GOT3 (cell line): Measurements from ENCODE around the gene SLC35D1.
"Not testable (repeated sequence)": the region's sequence is repeated elsewhere in the genome, so short reads cannot be mapped to it uniquely, and the experiment has no call there.

Experiments used
- DNase-seq: peaks from one replicate; lab custom pipeline; 2025; ENCODE audit warnings: mixed read lengths; lab: John Stamatoyannopoulos, UW

Gene SLC35D1

DNA sequence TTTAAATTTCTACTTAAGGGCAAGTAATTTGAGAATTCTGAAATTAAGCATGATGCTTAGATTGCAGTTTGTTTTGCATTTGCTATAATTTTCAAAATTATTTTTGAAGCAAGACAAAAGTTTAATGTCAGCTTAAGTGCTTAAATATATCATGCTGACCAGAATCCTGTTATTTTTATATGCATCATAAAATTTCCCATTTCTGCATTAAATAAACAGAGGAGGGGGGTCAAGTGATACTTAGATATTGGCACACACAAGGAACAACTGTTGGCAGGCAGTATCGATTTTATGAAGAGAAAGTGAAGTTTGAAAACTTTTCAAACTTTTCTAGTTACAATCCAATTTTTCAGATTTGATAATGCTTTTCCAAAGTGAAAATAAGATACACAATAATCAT is 68.1 kb downstream of the SLC35D1 start:
- no peak for DNase-seq

DNA sequence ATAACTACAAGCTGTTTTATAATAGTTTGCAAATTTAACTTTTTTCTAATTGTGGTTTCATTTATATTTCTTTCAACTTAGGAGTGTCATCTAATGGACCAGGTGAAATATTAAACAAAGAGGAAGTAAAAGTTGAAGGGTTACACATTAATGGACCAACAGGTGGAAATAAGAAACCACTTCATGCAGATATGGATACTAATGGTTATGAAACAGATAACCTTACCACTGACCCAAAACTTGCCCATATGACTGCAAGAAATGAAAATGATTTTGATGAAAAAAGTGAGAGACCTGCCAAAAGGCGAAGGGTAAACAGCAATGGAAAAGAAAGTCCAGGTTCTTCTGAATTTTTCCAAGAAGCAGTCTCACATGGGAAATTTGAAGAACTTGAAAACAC is 69.5 kb downstream of the SLC35D1 start:
- no peak for DNase-seq

- no peak for DNase-seq
Measured at GRCh38 chr1:66982561-66983260, 71.2 kb downstream of the SLC35D1 start.

DNA sequence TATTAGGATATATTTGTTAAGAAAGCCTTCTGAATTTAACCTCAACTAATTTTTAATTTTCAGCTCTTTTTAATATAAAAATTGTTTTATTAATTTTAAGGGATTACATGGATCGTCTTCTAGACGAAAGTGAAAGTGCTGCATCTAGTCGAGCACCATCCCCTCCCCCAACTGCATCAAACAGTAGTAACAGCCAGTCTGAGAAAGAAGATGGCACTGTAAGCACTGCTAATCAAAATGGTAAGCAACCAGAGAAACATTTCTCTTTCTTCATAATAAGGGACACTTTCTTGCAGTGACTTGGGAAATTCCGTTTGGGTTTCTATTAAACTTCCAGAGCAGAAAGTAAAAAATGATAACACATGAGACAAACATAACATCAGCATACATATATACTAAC is 72.3 kb downstream of the SLC35D1 start:
- no peak for DNase-seq

- no peak for DNase-seq
Measured at GRCh38 chr1:66980745-66981367, 73.1 kb downstream of the SLC35D1 start.

GRCh38 chr1:66979621-66980020 is 74.3 kb downstream of the SLC35D1 start:
- DNase-seq, result not testable (repeated sequence)

- no peak for DNase-seq
Measured at GRCh38 chr1:66978201-66978600, 75.7 kb downstream of the SLC35D1 start.

GRCh38 chr1:66968574-66968973 is 85.4 kb downstream of the SLC35D1 start:
- no peak for DNase-seq

DNA sequence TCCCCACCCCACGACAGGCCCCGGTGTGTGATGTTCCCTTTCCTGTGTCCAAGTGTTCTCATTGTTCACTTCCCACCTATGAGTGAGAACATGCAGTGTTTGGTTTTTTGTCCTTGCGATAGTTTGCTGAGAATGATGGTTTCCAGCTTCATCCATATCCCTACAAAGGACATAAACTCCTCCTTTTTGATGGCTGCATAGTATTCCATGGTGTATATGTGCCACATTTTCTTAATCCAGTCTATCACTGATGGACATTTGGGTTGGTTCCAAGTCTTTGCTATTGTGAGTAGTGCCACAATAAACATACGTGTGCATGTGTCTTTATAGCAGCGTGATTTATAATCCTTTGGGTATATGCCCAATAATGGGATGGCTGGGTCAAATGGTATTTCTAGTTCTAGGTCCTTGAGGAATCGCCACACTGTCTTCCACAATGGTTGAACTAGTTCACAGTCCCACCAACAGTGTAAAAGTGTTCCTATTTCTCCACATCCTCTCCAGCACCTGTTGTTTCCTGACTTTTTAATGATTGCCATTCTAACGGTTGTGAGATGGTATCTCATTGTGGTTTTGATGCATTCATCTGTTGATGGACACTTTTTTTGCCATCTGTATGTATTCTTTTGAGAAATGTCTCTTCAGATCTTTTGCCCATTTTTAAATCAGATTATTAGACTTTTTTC is 87.6 kb downstream of the SLC35D1 start:
- not testable (repeated sequence) for DNase-seq

GRCh38 chr1:66957938-66958337 is 96.0 kb downstream of the SLC35D1 start:
- DNase-seq, result no peak

DNA sequence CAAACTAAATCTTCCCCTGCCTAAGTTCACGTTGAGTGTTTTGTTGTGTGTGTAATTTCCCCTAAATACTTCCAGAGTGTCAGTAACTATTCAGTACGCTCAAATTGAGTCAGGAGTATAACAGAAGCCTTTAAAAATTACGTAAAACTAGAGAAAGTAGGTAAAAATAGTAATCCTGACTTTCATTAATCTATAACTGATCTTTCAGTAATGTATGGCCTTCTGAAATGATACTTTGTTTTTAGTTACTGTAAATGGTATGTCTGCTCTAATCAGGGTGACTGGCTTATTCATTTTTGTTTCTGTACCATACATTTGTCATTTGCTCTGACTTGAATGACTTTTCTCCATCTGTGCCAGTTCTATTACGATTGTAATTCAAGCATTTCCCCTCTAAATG is 99.7 kb downstream of the SLC35D1 start:
- DNase-seq, result no peak

GRCh38 chr1:66951513-66951912 is 102.4 kb downstream of the SLC35D1 start:
- DNase-seq, result no peak
